Measurements from ENCODE around the gene CAMTA1.

DNA sequence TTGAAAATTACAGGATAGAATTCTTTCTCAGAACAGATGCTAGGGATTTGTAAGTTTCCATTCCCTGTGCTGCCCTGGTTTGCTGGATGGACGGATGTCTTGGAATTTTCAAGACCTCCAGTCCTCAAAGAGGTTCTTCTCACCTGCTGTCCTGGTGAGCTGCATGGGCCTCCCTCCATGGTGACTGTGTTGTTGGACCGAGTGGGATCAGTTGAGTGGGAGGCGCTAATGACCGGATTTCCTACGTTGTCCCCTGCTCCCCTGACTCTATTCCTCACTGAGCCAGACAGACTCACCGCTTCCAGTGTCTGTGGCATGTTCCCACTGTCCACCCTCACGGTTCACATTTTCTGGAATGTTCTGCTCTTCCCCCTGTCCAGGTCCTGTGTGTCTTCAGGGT is 229.8 kb downstream of the CAMTA1 start:
- TF ChIP-seq POLR2AphosphoS5 (IDR thresholded peaks at IDR 0.05; ENCODE audit: insufficient read depth in 1 of 2, low read depth in 1 of 2): no peak
- TF ChIP-seq CTCF (IDR thresholded peaks at IDR 0.05): no peak
